ENCODE measurements around the gene WDR88. TPM values are rescaled to one million over a fixed set of nuclear protein-coding genes. Genes with fewer than 3 reads are reported as not detected.
"Not testable (repeated sequence)": the region's sequence is repeated elsewhere in the genome, so short reads cannot be mapped to it uniquely, and the experiment has no call there.

The WDR88 gene
- total RNA-seq, 4 donors from 2014 or later: not detected

DNA sequence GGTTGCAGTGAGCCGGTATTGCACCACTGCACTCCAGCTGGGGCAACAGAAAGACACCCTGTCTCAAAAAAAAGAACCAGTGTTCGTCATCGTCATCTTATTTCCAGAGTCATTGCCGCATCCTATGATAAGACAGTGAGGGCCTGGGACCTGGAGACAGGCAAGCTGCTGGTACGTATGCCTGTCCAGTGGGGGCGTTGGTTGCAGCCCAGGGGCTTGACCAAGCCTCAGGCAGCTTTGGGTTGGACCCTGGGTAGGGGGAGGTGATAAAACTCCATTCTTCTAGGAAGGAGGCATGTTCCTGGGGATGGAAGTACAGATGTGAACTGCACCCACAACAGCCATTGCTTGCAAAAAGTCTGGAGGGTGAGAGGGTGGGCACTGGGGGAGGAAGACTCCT, 15.6 kb downstream of the WDR88 start:
- intact Hi-C loops (cut with DNase I; ENCODE audit: low total_unique reads): no loop called here
- Histone ChIP-seq H3K4me3 (no peak overlapping the region), H3K27me3 (no peaks in the 10 kb centered on the region), H3K4me1 (peaks cover 0 to 5% (median 0%) of the 10 kb centered on the region in 4 donors), H3K36me3 (no peaks in the 10 kb centered on the region), H3K9me3 (no peaks in the 10 kb centered on the region), H3K27ac (no peak overlapping the region)
- 85% methylated on average over 6 of the region's 6 CpGs; no CpG with 5 or more reads in 1 of the 2 donors for WGBS, 2 donors (ENCODE audit: low coverage in 1 of 2)
- in situ Hi-C loops (cut with MboI; ENCODE audit: low pct_ligation_motif_present in 1 of 4, low pct_unique_long_range_greater_than_20kb in 1 of 4, low sequenced_read_pairs in 3 of 4): no loop called here
- DNase-seq: no peak
- TF ChIP-seq, protein P1, sequence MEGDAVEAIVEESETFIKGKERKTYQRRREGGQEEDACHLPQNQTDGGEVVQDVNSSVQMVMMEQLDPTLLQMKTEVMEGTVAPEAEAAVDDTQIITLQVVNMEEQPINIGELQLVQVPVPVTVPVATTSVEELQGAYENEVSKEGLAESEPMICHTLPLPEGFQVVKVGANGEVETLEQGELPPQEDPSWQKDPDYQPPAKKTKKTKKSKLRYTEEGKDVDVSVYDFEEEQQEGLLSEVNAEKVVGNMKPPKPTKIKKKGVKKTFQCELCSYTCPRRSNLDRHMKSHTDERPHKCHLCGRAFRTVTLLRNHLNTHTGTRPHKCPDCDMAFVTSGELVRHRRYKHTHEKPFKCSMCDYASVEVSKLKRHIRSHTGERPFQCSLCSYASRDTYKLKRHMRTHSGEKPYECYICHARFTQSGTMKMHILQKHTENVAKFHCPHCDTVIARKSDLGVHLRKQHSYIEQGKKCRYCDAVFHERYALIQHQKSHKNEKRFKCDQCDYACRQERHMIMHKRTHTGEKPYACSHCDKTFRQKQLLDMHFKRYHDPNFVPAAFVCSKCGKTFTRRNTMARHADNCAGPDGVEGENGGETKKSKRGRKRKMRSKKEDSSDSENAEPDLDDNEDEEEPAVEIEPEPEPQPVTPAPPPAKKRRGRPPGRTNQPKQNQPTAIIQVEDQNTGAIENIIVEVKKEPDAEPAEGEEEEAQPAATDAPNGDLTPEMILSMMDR (IDR thresholded peaks at IDR 0.05): no peak

DNA sequence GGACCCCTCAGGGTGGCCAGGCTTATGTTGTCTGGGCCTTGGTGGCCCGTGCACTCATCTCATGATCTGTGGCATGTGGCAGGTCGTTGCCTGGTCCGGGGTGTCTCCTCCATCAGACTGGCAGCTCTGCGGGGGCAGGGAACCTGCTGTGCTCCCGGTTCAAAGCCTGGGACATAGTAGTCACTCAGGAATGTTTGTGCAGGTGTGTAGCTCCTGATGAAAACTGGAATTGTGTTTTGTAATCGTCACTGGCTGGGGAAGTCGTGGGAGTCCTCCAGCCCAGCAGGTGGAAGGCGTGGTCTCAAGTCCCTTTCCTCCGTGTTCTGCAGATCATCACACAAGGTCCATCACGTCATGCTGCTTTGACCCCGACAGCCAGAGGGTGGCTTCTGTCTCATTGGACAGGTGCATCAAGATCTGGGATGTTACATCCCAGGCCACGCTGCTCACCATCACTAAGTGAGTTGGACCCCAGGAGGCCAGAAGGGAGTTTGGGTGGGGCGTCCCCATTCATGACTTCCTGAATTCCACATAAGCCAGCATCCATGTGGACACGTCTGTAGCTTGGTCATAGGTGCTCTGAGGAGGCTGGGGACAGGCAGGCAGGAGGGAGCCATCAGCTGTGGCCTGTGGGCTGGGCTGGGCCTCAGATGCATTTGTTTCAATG, 19.1 kb downstream of the WDR88 start:
- Histone ChIP-seq H3K36me3 (no peaks in the 10 kb centered on the region), H3K9me3 (no peaks in the 10 kb centered on the region), H3K4me1 (no peaks in the 10 kb centered on the region), H3K27ac (no peak overlapping the region), H3K4me3 (no peak overlapping the region), H3K27me3 (no peaks in the 10 kb centered on the region)
- 68% methylated on average over 14 of the region's 14 CpGs; no CpG with 5 or more reads in 1 of the 2 donors for WGBS, 2 donors (ENCODE audit: low coverage in 1 of 2)
- in situ Hi-C loops (cut with MboI; ENCODE audit: low pct_ligation_motif_present in 1 of 4, low pct_unique_long_range_greater_than_20kb in 1 of 4, low sequenced_read_pairs in 3 of 4) (no loop called here), intact Hi-C loops (cut with DNase I; ENCODE audit: low total_unique reads) (no loop called here)
- no peak for DNase-seq
- TF ChIP-seq POLR2AphosphoS5 (IDR thresholded peaks at IDR 0.05) (no peak), POLR2A (IDR thresholded peaks at IDR 0.05) (no peak)

DNA sequence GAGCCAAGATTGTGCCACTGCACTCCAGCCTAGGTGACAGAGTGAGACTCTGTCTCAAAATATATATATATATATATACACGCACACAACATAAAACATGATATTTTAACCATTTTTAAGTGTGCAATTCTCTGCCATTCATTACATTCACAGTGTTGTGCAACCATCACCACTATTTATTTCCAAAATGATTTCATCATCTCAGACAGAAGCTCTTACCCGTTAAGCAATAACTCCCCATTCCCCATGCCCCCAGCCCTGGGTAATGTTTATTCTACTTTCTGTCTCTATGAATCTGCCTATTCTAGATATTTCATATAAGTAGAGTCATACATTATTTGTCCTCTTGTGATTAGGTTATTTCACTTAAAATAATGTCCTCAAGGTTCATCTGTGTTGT, 20.3 kb downstream of the WDR88 start:
- Histone ChIP-seq H3K36me3 (no peaks in the 10 kb centered on the region), H3K27ac (no peak overlapping the region), H3K4me1 (no peaks in the 10 kb centered on the region), H3K27me3 (no peaks in the 10 kb centered on the region), H3K4me3 (no peak overlapping the region), H3K9me3 (no peaks in the 10 kb centered on the region)
- no peak for TF ChIP-seq EP300 (IDR thresholded peaks at IDR 0.05; ENCODE audit: low read depth)
- no peak for TF ChIP-seq POLR2AphosphoS5 (IDR thresholded peaks at IDR 0.05)
- TF ChIP-seq, protein P1 (IDR thresholded peaks at IDR 0.05): no peak
- TF ChIP-seq POLR2A (IDR thresholded peaks at IDR 0.05): no peak
- WGBS, 2 donors (ENCODE audit: low coverage in 1 of 2): 75 to 80% methylated on average over 2 of the region's 2 CpGs
- in situ Hi-C loops (cut with MboI; ENCODE audit: low pct_ligation_motif_present in 1 of 4, low pct_unique_long_range_greater_than_20kb in 1 of 4, low sequenced_read_pairs in 3 of 4) (no loop called here), intact Hi-C loops (cut with DNase I; ENCODE audit: low total_unique reads) (no loop called here)
- no peak for DNase-seq

DNA sequence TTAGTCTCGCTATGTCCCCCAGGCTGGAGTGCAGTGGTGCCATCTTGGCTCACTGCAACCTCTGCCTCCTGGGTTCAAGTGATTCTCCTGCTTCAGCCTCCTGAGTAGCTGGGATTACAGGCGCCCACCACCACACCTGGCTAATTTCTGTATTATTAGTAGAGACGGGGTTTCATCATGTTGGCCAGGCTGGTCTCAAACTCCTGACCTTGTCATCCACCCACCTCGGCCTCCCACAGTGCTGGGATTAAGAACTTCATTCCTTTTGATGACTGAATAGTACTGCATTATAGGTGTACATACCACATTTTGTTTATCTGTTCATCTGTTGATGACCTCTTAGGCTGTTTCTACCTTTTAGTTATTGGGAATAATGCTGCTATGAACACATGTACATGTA, 20.7 kb downstream of the WDR88 start:
- H3K27ac ChIP-seq; H3K27me3 ChIP-seq; in situ Hi-C loops (cut with MboI; ENCODE audit: low pct_ligation_motif_present in 1 of 4, low pct_unique_long_range_greater_than_20kb in 1 of 4, low sequenced_read_pairs in 3 of 4); intact Hi-C loops (cut with DNase I; ENCODE audit: low total_unique reads); H3K9me3 ChIP-seq; DNase-seq; H3K36me3 ChIP-seq; H3K4me1 ChIP-seq; H3K4me3 ChIP-seq: not testable (repeated sequence)
- WGBS, 2 donors (ENCODE audit: low coverage in 1 of 2): 83 to 92% methylated on average over 2 to 4 of the region's 4 CpGs

DNA sequence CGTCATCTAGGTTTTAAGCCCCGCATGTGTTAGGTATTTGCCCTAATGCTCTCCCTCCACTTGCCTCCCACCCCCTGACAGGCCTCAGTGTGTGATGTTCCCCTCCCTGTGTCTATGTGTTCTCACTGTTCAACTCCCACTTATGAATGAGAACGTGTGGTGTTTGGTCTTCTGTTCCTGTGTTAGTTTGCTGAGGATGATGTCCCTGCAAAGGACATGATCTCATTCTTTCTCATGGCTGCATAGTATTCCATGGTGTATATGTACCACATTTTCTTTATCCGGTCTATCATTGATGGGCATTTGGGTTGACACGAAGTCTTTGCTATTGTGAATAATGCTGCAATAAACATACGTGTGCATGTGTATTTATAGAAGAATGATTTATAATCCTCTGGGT, 22.4 kb downstream of the WDR88 start:
- intact Hi-C loops (cut with DNase I; ENCODE audit: low total_unique reads); H3K27me3 ChIP-seq; H3K36me3 ChIP-seq; H3K4me3 ChIP-seq; H3K4me1 ChIP-seq; H3K9me3 ChIP-seq; DNase-seq; in situ Hi-C loops (cut with MboI; ENCODE audit: low pct_ligation_motif_present in 1 of 4, low pct_unique_long_range_greater_than_20kb in 1 of 4, low sequenced_read_pairs in 3 of 4); H3K27ac ChIP-seq: not testable (repeated sequence)
- WGBS, 2 donors (ENCODE audit: low coverage in 1 of 2): 85 to 90% methylated on average over 3 to 6 of the region's 6 CpGs

DNA sequence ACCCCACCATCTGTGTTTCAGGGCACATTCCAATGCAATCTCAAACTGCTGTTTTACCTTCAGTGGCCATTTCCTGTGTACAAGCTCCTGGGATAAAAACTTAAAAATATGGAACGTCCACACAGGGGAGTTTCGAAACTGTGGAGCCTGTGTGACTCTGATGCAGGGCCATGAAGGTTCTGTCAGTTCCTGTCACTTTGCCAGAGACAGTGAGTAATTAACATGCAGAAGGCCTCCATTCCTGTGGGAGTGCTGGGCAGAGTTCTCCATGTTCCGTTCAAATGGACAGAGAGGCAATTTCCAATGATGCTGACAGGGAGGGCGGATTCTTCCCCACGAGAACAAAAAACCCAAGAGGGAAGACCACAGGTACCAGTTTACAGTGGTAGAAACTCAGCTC, 24.4 kb downstream of the WDR88 start:
- WGBS, 2 donors (ENCODE audit: low coverage in 1 of 2): 79% methylated on average over 5 of the region's 5 CpGs; no CpG with 5 or more reads in 1 of the 2 donors
- in situ Hi-C loops (cut with MboI; ENCODE audit: low pct_ligation_motif_present in 1 of 4, low pct_unique_long_range_greater_than_20kb in 1 of 4, low sequenced_read_pairs in 3 of 4) (no loop called here), intact Hi-C loops (cut with DNase I; ENCODE audit: low total_unique reads) (no loop called here)

More for the DNA sequence above, 24.4 kb downstream of the WDR88 start:
- no peak overlapping the region for H3K4me3 ChIP-seq
- H3K27ac ChIP-seq: no peak overlapping the region
- no peaks in the 10 kb centered on the region for H3K36me3 ChIP-seq
- TF ChIP-seq EP300 (IDR thresholded peaks at IDR 0.05; ENCODE audit: low read depth) (no peak), POLR2AphosphoS5 (IDR thresholded peaks at IDR 0.05) (no peak), POLR2A (IDR thresholded peaks at IDR 0.05) (no peak)
- TF ChIP-seq, protein P1 (IDR thresholded peaks at IDR 0.05): no peak
- no peaks in the 10 kb centered on the region for H3K4me1 ChIP-seq
- no peaks in the 10 kb centered on the region for H3K27me3 ChIP-seq
- no peaks in the 10 kb centered on the region for H3K9me3 ChIP-seq
- DNase-seq: no peak

Data from transverse colon (tissue), 4 donors.